GM12801 (cell line): ENCODE results near the gene RGSL1.

ENCODE experiments used
- TF ChIP-seq, protein P1 (sequence below): IDR thresholded peaks from one replicate; pipeline ENCODE4 v1.5.1; 2011; ENCODE audit warnings: control low read depth; ENCODE audit not compliant: insufficient read length; ENCODE audit errors: extremely low read depth

The RGSL1 gene

DNA sequence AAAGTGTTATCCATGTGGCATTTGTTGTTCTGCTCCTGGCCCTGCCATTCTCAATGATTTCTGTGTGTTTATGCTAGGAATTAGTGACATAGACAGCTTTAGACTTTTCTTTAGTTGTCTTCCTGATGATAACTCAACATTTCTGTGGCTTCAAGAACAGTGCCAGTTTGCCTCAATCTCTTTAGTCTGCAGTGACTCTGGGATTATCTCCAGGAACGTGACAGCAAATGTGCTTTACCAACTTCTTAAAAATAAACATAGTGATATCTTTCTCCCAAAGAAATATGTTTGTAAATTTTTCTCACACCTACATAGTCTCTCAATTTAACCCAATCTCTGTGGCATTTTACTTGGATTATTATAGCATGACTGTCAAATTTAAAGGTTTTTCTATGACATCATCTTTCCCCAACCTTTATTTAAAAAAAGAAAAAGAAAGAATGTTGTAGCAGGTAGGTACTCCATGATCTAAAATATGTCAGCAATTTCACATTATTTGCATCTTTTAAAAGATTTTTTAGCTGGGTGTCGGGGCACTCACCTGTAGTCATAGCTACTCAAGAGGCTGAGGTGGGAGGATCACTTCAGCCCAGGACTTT, 114.6 kb downstream of the RGSL1 start:
- TF ChIP-seq, protein P1, sequence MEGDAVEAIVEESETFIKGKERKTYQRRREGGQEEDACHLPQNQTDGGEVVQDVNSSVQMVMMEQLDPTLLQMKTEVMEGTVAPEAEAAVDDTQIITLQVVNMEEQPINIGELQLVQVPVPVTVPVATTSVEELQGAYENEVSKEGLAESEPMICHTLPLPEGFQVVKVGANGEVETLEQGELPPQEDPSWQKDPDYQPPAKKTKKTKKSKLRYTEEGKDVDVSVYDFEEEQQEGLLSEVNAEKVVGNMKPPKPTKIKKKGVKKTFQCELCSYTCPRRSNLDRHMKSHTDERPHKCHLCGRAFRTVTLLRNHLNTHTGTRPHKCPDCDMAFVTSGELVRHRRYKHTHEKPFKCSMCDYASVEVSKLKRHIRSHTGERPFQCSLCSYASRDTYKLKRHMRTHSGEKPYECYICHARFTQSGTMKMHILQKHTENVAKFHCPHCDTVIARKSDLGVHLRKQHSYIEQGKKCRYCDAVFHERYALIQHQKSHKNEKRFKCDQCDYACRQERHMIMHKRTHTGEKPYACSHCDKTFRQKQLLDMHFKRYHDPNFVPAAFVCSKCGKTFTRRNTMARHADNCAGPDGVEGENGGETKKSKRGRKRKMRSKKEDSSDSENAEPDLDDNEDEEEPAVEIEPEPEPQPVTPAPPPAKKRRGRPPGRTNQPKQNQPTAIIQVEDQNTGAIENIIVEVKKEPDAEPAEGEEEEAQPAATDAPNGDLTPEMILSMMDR, result no peak

DNA sequence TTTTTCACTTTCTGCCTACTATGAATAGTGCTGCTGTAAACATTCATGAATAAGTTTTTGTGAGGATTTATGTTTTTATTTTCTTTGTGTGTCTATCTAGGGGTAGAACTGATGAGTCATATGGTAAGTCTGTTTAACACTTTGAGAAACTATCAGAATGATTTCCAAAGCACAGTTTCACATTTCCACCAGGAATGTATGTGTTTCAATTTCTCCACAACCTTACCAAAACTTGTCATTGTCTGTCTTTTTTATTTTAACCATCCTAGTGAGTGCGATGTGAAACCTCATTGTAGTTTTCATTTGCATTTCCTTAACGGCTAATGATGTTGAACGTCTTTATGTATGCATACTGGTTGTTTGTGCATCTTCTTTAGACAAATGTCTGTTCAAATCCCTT, 115.6 kb downstream of the RGSL1 start:
- TF ChIP-seq, protein P1, result no peak

DNA sequence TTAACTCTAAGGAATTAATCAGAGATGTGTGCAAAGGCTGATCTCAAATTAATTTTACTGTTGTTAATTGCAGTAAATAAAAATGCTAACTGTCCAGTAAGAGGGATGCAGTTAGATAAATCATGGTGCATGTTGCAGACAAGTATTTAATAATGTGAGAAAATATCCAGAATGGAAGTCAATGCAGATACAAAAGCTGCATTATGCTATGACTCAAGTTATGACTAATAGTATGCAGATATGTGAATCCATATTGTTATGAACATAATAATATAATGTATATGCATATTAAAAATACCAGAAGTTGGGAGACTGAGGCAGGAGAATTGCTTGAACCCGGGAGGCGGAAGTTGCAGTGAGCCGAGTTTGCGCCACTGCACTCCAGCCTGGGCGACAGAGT, 117.7 kb downstream of the RGSL1 start:
- TF ChIP-seq, protein P1, result no peak

DNA sequence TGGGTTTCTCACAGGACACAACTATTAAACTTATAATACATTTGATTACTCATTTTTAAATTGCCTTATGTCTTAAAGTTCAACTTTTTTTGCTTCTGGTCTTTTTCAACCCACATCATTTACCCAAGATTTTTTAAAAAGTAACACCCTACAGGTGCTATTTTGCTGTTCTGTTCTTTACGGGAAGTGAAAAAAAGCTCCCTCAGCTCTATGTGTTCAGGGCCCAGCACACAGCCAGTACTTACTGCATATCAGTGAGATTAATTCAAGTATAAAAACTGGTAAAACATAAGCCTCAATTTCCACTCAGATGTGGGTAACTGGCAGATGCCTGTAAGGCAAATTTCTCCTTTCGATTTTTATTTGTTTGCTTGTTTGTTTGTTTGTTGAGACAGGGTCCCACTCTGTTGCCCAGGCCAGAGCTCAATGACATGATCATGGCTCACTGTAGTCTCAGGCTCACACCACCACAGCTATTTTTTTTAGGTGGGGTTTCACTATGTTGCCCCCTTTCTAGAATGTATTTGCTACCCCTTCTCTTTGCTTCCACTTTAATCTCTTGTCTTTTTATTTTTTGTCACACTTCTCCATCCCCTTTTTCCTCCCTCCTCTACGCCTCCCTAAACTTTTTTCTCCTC, 118.8 kb downstream of the RGSL1 start:
- TF ChIP-seq, protein P1, result no peak

DNA sequence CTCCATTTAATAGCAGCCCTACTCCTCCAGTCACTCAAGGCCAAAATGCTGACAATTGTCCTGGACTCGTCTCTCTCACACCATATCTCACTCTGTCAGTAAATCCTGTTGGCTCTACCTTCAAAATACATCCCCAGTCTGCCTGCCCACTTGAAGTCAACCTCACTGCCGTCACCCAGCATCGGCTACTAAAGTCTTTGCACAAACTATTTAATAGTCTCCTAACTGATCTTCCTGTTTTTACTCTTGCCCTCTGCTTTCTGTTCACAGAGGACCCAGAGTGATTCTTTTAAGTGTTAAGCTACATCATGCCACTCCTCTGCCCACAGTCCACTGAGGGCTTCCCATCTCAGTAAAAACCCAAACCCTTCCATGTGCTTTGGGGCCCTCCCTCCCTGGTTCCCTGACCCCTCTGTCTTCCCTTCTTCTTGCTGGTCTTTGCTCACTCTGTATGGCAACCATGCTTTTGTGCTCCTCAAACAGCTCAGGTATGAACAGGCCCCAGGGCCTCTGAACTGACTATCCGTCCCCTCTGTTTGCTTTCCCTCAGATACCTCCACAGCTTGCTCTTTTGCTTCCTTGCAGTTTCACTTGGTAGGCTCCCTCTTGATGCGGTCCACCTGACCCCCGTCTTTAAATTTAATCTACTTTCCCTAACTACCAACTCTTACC, 120.1 kb downstream of the RGSL1 start:
- TF ChIP-seq, protein P1, result no peak

DNA sequence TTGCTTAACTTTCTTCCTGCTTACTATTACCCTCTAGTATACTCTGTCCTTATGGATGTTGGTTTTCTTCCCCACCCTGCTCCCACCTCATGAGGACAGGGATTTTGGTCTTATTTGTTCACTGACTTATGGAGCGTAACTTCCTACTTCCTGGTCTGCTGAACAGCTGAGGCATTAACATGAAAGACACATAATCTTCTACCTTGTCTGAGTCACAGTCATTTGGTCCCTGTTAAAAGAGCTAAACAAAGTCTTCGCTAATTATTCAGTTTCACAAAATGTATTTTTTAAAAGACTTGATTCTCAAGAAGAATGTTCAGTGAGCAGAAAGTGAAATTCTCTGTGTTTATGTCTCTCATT, 120.6 kb downstream of the RGSL1 start:
- TF ChIP-seq, protein P1, result no peak

DNA sequence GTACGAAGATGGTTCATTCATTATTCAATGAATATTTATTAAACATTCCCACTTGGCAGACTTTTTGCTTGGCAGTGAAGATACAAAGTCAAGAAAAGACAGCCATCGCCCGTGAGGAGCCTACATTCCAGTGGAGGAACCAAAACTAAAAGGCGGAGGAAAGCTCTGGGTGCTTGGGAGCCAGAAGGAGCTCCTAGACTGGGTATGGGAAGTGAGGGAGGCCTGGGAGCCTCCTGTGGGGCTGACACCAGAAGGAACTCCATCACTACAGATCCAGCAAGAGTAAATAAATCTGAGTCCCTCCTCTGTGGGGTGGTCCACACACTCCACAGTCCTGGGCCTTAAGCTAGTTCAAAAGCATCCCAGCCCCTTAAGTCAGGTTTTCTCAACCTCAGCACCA, 124.2 kb downstream of the RGSL1 start:
- TF ChIP-seq, protein P1, result no peak
